22Rv1 (cell line): ENCODE results near the gene STARD3.
A peak's percentile ranks its signal among the peaks of the same experiment; 100 is the strongest.

Source experiments
- H3K27ac ChIP-seq: fragments of 450-650 bp; 2 replicates; pipeline ENCODE4 v1.5.1; 2017
- ZFX ChIP-seq: fragments of 450-650 bp; IDR thresholded peaks from 2 replicates; pipeline ENCODE4 v1.6.1; 2017; ENCODE audit warnings: antibody characterized with exemption, borderline replicate concordance
- TF ChIP-seq, protein P1 (sequence below): fragments of 450-650 bp; IDR thresholded peaks from 2 replicates; pipeline ENCODE4 v1.5.1; 2017; ENCODE audit warnings: mild to moderate bottlenecking

Gene STARD3

DNA sequence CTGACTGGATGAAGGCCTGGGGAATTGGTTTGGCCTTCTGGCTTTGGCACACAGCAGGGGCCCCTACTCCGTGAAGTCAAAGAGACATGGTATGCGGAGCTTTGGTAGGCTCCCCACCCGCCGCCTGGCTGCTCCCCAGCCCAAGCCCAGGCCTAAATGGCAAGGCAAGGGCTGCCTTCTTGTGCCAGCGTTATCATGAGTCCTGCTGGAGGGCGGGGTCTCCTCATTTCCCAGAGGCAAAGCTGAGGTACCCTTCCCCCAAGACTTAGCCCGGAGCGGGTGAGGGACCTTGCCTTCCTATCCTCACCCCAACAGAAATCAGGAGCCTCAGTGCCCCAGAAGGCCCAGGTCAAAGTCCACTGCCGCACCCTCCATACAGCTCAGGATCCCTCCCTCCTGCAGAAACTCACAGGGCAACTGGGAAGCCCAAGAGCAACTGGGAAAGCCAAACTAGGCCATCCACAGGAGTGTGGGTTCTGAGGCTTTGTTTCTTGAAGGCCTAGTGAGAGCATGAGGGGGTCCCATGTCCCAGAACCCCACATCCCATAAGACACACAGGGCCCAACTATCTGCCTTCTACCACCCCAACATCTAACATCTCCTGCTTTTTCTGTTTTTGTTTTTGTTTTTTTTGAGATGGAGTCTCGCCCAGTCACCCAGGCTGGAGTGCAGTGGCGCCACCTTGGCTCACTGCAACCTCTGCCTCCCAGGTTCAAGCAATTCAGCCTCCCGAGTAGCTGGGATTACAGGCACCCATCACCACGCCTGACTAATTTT is 41.6 kb downstream of the STARD3 start:
- H3K27ac ChIP-seq, result no peak overlapping the region
- no peak for TF ChIP-seq ZFX
- TF ChIP-seq, protein P1, sequence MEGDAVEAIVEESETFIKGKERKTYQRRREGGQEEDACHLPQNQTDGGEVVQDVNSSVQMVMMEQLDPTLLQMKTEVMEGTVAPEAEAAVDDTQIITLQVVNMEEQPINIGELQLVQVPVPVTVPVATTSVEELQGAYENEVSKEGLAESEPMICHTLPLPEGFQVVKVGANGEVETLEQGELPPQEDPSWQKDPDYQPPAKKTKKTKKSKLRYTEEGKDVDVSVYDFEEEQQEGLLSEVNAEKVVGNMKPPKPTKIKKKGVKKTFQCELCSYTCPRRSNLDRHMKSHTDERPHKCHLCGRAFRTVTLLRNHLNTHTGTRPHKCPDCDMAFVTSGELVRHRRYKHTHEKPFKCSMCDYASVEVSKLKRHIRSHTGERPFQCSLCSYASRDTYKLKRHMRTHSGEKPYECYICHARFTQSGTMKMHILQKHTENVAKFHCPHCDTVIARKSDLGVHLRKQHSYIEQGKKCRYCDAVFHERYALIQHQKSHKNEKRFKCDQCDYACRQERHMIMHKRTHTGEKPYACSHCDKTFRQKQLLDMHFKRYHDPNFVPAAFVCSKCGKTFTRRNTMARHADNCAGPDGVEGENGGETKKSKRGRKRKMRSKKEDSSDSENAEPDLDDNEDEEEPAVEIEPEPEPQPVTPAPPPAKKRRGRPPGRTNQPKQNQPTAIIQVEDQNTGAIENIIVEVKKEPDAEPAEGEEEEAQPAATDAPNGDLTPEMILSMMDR, result peak; percentile 16; the same call in 1 of the 2 replicates

DNA sequence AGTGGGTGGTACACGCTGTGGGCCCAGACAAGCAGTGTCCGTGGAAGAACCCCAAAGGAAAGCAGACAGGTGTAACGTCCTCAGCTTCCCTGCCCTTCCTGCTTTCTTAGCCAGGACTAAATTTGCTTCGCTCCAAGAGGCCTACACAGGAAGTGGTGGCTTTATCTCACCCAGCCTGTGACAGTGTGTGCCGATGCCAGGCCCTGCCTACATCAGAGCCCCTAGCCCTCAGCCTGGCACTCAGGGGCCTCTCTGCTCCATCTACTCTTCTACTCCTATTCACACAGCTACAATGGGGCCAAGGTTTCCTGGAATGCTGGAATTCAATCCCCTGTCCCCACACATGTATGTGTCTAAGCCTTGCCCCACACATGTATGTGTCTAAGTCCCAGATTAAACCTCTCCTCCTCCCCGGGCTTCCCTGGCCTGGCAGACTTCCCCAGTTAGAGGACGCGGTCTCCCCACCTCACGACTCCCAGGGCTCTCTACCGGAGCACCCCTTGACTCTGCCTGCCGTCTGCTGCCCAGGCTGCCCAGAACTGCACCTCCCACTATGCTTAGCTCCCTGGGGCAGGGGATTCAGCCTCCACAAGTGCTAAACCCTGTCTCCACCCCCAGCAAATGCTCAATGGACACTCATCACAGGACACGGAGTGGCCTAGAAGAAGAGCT is 42.7 kb downstream of the STARD3 start:
- TF ChIP-seq, protein P1, result no peak
- TF ChIP-seq ZFX, result no peak
- H3K27ac ChIP-seq, result no peak overlapping the region

DNA sequence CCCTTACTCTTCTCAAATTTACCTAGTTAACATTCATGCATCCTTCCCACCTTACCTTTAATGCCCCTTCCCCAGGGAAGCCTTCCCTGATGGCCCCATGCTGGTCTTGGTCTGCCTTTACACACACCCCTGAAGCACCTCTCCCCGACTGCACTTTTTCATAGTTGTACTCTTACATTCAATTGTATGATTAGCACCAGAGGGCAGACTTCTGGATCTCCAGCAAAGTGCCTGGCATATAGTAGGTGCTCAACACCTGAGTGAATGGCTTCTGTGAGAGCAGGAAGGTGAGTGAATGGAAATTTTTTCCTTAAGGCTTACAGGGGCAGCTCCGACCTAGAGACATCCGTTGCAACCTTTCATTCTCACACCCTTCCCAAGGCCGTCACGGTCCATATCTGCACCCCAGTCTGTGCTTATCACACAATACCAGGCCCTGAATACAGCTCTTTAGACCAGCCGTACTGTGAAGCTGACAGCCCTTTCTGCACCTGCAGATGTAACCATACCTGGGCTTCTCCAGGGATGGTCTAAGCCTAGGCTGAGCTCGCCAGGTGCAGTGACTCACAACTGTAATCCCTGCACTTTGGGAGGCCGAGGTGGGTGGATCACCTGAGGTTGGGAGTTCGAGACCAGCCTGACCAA is 46.5 kb downstream of the STARD3 start:
- no peak overlapping the region for H3K27ac ChIP-seq
- TF ChIP-seq, protein P1, result no peak
- TF ChIP-seq ZFX, result no peak

DNA sequence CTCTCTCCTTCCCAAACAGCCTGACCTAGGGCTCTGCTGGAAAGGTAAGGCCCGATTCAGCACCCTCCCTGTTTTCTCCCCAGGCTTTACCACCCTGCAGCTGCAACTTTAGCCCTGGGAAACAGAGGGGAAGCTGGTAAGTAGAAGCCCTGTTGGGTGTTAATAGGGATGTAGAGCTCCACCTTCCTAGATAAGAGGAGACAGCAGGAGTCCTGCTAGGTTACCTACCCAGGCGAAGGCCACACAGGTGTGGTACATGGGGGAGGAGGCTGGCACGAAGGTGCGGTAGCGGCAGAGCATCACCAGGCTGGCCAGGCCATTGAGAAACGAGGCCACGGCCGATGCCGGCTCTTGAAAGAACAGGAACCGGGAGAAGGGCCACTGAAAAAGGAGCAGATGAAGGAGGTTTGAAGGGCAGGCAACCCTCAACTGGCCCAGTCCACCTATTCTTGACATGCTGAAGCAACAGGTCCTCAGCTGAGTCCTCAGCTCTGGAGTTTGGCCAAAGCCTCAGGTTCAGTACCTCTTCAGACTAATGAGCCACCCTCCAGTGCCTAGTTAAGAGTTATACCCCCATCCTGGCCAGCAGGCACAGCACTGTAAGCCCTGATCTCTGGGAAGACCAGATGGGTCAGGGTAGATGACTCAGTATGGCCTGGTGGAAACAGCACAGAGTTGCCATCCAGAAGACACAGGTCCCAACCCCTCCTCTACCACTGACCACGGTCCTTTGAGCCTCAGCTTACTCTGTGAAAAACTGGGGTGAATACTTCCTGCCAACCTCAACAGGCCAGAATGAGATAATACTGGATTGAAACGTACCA is 47.6 kb downstream of the STARD3 start:
- no peak for TF ChIP-seq ZFX
- TF ChIP-seq, protein P1, result no peak
- no peak overlapping the region for H3K27ac ChIP-seq

DNA sequence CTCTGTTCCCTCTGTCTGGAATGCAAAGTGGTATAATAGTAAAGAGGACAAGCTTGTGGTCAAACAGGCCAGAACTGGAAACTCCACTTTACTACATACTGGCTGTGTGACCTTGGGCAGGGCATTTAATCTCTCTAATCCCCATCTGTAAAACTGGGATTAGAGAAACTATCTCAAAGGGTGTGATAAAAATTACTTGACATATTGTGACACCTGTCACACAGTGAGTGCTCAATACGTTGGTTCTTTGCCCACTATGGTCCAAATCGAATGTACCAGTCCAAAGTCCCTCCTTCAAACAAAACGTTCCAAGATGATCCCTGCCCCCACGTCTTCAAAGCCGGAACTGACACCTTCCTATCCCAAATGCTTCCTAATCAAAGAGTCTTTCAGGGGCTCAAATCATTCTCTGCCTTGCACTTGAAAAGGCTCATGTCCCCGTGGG is 50.2 kb downstream of the STARD3 start:
- H3K27ac ChIP-seq, result peak overlapping the region; percentile 96
- no peak for TF ChIP-seq ZFX
- TF ChIP-seq, protein P1, result no peak

DNA sequence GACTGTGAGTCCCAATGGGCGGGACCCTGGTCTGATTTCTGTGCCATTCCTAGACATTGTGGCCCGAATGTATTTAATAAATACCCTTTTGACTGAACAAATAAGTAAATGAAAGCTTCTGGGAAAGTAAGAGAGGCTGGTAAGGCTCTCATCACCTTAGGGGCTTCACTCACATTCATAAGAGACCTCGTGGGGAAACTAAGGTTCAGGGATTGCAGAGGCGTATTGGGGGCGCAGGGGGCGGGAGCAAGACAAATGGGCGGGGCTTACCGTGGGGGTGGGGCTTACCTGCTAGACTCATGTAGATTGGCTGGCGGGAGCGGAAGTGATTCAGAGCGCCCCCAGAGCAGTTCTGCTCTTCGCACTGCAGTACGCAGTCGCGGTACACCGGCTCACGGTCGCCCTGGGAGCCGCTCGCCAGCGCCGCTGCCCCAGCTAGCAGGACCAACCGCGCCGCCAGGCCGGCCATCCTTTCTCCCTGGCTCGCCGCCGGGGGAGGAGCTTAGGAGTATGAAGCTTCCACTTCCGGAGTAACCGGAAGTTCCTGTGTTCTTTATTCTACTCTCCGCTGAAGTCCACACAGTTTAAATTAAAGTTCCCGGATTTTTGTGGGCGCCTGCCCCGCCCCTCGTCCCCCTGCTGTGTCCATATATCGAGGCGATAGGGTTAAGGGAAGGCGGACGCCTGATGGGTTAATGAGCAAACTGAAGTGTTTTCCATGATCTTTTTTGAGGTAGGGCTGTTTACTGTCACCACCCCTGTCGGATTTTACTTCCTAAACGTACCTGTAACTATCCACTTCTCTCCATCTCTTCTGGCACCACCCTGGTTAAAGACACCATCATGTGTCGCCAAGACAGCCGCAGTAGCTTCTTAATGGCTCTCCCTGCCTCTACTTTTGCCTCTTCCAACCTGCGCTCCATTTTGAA is 50.9 kb downstream of the STARD3 start, which contains the start of gene PGAP3:
TSS of gene PGAP3 (minus strand) at position 512 of the 929 bp plus-strand sequence. CDS start at position 469, 43 bp downstream.
- no peak for TF ChIP-seq ZFX
- TF ChIP-seq, protein P1, result peak; percentile 12; the same call in 1 of the 2 replicates
- H3K27ac ChIP-seq, result peak within 1 kb of the TSS; percentile 96
